Body of pancreas (tissue), 4 donors: ENCODE results near the gene ARHGAP22. TPM values are rescaled to one million over a fixed set of nuclear protein-coding genes. Genes with fewer than 3 reads are reported as not detected.

Source experiments
- ATAC-seq: fragments of 150-250 bp; one replicate; pipeline ENCODE4 v1.9.1; 2016
- DNase-seq, 4 donors: peaks; one replicate each; pipeline ENCODE4 v3.0.0-alpha.2; 2019
- H3K27ac ChIP-seq, 4 donors: fragments of 200-600 bp; sonication (generic); 1 replicate in 3 of 4; 2 replicates in 1 of 4; pipeline versions ENCODE4 v1.5.1 to v1.6.1; 2016 to 2019; ENCODE audit warnings: mild to moderate bottlenecking in 1 of 4, mixed read lengths in 1 of 4, moderate library complexity in 1 of 4
- H3K27me3 ChIP-seq, 2 donors: fragments of 200-600 bp; sonication (generic); one replicate each; pipeline ENCODE4 v1.6.0; 2016; ENCODE audit warnings: mild to moderate bottlenecking in 1 of 2
- H3K36me3 ChIP-seq, 2 donors: fragments of 200-600 bp; sonication (generic); replicated peaks in 1 of 2; 2 replicates each; pipeline ENCODE4 v1.5.1; 2016; ENCODE audit warnings: low read depth in 2 of 2; ENCODE audit not compliant: insufficient read depth in 1 of 2
- H3K4me1 ChIP-seq: fragments of 200-600 bp; sonication (generic); one replicate; pipeline ENCODE4 v1.6.0; 2016
- H3K4me3 ChIP-seq, 2 donors: fragments of 200-600 bp; sonication (generic); 1 replicate in 1 of 2; 2 replicates in 1 of 2; pipeline ENCODE4 v1.5.1; 2016 to 2019
- H3K9me3 ChIP-seq, 3 donors: fragments of 200-600 bp; sonication (generic); 1 replicate in 2 of 3; 2 replicates in 1 of 3; pipeline ENCODE4 v1.5.1; 2016
- POLR2A ChIP-seq, 3 donors: fragments of 450-650 bp; IDR thresholded peaks; one replicate each; pipeline ENCODE4 v1.6.1; 2016; ENCODE audit warnings: antibody characterized with exemption in 3 of 3, mild to moderate bottlenecking in 2 of 3
- WGBS, 2 donors: methylation state at CpG; one replicate each; pipeline ENCODE4 v1.1.5; 2017; 5-methylcytosine and 5-hydroxymethylcytosine counted together
- intact Hi-C: fragments of 100-400 bp; cut with DNase I; formaldehyde crosslinking; loops from one replicate; pipeline ENCODE4 v1.15.1; 2023
- total RNA-seq, 2 donors: library from RNA; depleted of rRNA; stranded (reverse); fragments of >200 nt; gene quantifications; one replicate each; pipeline ENCODE4 v1.1.0, GENCODE V29; 2016
- TF ChIP-seq, protein P1 (sequence below), 7 experiments: fragments of 450-650 bp in 4 of 7; fragments of 200-600 bp in 3 of 7; sonication (generic) in 3 of 7; IDR thresholded peaks; one replicate each; pipeline ENCODE4 v1.5.1; 2016 to 2019; ENCODE audit warnings: antibody characterized with exemption in 7 of 7

ARHGAP22 gene
- total RNA-seq, 2 donors from 2014 or later: 1.6 to 4.6 TPM

DNA sequence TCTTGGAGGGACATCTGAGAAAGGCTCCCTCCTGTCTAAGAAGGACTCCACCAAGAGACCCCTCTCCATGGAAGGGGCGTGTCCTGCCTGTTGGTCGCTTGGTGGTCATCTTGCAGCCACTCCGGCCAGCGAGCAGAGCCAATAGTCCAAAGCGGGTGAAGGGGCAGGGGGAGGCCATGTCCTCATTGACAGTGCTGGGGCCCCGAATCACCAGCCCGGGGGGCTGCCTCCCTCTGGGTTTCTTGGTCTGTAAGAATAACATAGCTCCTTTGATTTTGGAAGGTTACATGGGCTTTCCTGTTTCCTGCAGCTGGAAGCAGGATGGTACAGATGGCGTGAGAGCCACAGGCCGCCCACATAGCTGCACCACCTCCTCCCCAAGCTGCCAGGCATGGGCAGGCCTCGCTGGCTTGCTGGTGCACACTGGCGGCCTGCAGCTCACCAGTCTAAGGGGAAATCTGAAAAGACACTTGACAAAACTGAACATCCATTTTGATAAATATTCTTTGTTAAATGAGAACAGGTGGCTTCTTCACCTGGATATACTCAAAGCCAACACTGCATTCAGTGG, 105.8 kb downstream of the ARHGAP22 start:
- intact Hi-C loops: no loop called here

DNA sequence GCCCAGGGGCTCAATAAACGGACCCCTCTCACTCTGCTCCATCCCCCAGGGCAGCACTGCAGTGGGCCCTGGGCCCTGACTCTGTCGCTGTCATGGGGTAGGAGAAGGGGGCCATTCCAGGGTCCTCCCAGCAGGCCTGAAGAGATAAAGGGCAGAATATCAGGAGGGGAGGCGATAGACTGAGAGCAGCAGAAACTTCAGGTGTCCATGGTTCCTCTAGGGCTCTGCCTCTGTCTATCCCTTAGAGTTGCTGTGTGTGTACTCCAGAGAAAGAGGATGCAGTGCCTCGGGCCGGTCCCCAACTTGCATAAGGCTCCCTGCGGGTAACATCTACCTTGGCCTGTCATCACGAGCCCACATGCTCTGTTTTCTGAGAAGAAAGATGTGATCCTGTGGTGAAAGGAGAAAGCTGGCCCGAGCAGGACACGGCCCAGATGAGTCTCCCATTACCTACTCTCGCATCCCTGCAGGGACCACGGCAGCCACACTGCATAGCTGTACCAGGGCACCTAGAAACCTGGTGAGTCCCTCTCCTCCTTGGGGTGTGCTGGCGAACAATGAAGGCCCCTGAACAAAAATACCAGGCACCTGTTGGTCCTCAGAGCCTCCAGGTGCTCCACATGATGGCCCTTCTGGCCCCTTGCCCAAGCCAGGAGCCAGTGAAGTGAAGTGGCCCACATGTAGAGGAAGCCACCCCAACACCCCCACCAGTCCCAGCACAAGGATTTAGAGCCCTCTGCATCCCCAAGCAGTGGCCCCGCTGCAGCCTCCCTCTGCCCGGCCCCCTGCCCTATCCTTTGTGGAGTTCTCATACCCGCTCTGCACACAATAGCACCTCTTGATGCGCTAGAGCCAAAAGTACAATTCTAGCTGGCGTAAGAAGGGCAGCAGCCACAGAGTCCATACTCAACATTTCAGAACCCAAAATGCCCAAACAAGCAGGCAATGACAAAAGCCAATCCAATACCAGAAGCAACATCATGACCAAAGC, 106.8 kb downstream of the ARHGAP22 start:
- H3K27ac ChIP-seq: no peak overlapping the region
- WGBS, 2 donors: 83 to 86% methylated on average over 15 to 16 of the region's 17 CpGs

More for the DNA sequence above, 105.8 kb downstream of the ARHGAP22 start:
- Histone ChIP-seq H3K27me3 (no peaks in the 10 kb centered on the region), H3K4me3 (no peak overlapping the region), H3K4me1 (no peaks in the 10 kb centered on the region), H3K27ac (no peak overlapping the region), H3K36me3 (no peaks in the 10 kb centered on the region), H3K9me3 (no peaks in the 10 kb centered on the region)
- DNase-seq (no peak), ATAC-seq (no peak)
- TF ChIP-seq POLR2A (IDR thresholded peaks at IDR 0.05): no peak
- TF ChIP-seq, protein P1, sequence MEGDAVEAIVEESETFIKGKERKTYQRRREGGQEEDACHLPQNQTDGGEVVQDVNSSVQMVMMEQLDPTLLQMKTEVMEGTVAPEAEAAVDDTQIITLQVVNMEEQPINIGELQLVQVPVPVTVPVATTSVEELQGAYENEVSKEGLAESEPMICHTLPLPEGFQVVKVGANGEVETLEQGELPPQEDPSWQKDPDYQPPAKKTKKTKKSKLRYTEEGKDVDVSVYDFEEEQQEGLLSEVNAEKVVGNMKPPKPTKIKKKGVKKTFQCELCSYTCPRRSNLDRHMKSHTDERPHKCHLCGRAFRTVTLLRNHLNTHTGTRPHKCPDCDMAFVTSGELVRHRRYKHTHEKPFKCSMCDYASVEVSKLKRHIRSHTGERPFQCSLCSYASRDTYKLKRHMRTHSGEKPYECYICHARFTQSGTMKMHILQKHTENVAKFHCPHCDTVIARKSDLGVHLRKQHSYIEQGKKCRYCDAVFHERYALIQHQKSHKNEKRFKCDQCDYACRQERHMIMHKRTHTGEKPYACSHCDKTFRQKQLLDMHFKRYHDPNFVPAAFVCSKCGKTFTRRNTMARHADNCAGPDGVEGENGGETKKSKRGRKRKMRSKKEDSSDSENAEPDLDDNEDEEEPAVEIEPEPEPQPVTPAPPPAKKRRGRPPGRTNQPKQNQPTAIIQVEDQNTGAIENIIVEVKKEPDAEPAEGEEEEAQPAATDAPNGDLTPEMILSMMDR (IDR thresholded peaks at IDR 0.05): no peak
- WGBS, 2 donors: 78 to 93% methylated on average over 10 to 11 of the region's 11 CpGs

DNA sequence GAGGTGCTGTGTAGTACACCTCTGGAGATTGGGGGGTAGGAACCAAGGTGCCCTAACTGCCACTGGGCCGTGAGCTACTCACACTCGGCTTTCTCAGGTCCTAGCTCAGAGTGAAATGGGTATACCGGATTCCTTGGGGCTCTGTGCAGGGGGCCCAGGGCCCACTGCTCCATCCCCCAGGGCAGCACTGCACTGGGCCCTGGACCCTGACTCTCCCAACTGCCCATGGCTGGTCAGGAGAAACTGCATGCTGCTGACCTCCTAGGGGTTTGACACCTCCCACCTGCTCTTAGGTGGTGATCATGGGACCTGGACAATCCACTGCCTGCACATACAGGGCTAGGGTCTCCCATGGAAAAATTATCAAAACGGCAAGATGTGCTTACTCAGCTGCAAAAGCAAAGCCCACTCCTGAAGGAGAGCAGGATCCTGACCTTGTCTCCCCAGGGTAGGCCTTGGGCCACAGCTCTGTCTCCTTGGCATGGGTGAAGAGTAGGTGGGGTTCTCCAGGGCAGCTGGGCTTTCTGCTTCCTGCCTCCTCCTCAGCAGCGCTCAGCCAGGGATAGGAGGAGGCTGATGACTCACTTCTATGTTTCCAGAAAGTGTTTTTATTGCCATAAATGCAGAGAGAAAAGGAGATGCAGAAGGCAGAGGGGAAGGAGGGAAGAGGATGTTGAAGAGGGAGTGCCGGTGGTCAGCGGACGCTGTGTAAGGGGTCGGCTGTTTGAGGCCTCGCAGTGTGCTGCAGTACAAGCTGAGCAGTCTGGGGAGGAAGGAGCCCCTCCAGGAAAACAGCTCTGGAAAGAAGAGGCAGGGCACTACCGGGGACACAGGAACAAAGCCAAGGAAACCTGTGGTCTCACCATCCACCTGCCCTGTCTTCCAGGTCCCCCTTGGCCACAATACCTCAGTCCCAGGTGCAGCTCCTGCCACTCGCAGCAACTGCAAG, 107.8 kb downstream of the ARHGAP22 start:
- no peak overlapping the region for H3K27ac ChIP-seq
- H3K9me3 ChIP-seq: no peaks in the 10 kb centered on the region
- DNase-seq (no peak), ATAC-seq (no peak)
- H3K4me3 ChIP-seq: no peak overlapping the region
- H3K27me3 ChIP-seq: no peaks in the 10 kb centered on the region
- TF ChIP-seq POLR2A (IDR thresholded peaks at IDR 0.05): no peak
- TF ChIP-seq, protein P1 (IDR thresholded peaks at IDR 0.05): no peak
- no peaks in the 10 kb centered on the region for H3K36me3 ChIP-seq
- H3K4me1 ChIP-seq: no peaks in the 10 kb centered on the region
- WGBS, 2 donors: 65 to 73% methylated on average over 8 to 12 of the region's 12 CpGs
- intact Hi-C loops: no loop called here

More for the DNA sequence above, 106.8 kb downstream of the ARHGAP22 start:
- no peak for ATAC-seq
- Histone ChIP-seq H3K9me3 (no peaks in the 10 kb centered on the region), H3K4me1 (no peaks in the 10 kb centered on the region), H3K4me3 (no peak overlapping the region), H3K36me3 (no peaks in the 10 kb centered on the region), H3K27me3 (no peaks in the 10 kb centered on the region)
- intact Hi-C loops: no loop called here
- DNase-seq: no peak
- TF ChIP-seq POLR2A (IDR thresholded peaks at IDR 0.05): no peak
- TF ChIP-seq, protein P1 (IDR thresholded peaks at IDR 0.05): no peak

DNA sequence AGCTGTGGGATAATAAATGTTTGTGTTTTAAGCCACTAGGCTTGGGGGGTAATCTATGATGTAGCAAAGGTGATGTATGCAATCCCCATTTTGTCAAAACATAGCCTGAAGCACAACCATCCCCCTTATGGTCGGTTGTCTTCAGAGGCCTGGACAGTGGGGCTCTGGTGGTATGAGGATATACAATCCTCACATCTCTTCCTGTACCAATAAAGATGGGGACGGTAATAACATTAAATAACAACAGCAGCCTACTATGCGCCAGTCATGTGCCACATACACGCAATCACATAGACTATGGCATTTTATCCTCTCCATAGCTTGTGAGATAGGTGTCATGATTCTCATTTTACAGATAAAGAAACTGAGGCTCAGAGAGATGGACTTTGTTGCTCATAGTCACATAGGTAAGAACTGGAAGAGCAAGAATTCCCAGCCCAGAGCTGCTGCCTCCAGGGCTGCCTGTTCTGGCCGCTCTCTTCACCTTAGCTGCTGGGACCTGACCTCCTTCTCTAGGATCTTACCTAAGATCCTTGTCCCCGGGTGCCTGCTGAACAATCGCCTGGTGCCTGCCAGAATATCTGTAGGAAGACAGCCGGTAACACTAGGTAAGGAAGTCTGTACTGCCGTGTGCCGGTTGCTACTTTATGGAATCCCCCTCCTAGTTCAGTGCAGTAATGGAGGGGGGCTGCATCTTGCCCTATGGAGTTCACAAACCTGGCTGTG, 108.6 kb downstream of the ARHGAP22 start:
- no peaks in the 10 kb centered on the region for H3K4me1 ChIP-seq
- no peak overlapping the region for H3K27ac ChIP-seq
- TF ChIP-seq, protein P1 (IDR thresholded peaks at IDR 0.05): no peak
- TF ChIP-seq POLR2A (IDR thresholded peaks at IDR 0.05): no peak
- ATAC-seq (no peak), DNase-seq (no peak)
- H3K9me3 ChIP-seq: no peaks in the 10 kb centered on the region
- WGBS, 2 donors: 82 to 87% methylated on average over 8 to 10 of the region's 10 CpGs
- H3K4me3 ChIP-seq: no peak overlapping the region
- no peaks in the 10 kb centered on the region for H3K27me3 ChIP-seq
- intact Hi-C loops: no loop called here
- no peaks in the 10 kb centered on the region for H3K36me3 ChIP-seq
